Kidney epithelial cell (primary cell): ENCODE measurements around the gene BCKDHA. TPM values are rescaled to one million over a fixed set of nuclear protein-coding genes. Genes with fewer than 3 reads are reported as not detected.
"Not testable (repeated sequence)": the region's sequence is repeated elsewhere in the genome, so short reads cannot be mapped to it uniquely, and the experiment has no call there.

ENCODE experiments used
- DNase-seq: peaks from one replicate; pipeline ENCODE4 v3.0.0-alpha.2; 2010; ENCODE audit warnings: low read depth
- H3K27me3 ChIP-seq: 2 replicates; pipeline ENCODE4 v1.6.0; 2011; ENCODE audit warnings: low read length; ENCODE audit not compliant: control insufficient read depth, insufficient read depth
- H3K36me3 ChIP-seq: 2 replicates; pipeline ENCODE4 v1.5.1; 2011; ENCODE audit warnings: low read length; ENCODE audit not compliant: control insufficient read depth, insufficient read depth
- H3K4me3 ChIP-seq: 2 replicates; pipeline ENCODE4 v1.5.1; 2011; ENCODE audit warnings: low read depth, mild to moderate bottlenecking, control low read depth, low read length
- total RNA-seq: library from RNA; depleted of rRNA; stranded (reverse); fragments of >200 nt; gene quantifications from 2 replicates; pipeline ENCODE4 v1.2.3, GENCODE V29; 2015
- TF ChIP-seq, protein P1 (sequence below): IDR thresholded peaks from 2 replicates; pipeline ENCODE4 v1.5.1; 2011; ENCODE audit warnings: mild to moderate bottlenecking, moderate library complexity, low read length, control low read depth, inconsistent platforms; ENCODE audit not compliant: insufficient read depth, poor library complexity, severe bottlenecking

Gene BCKDHA
- total RNA-seq, 1 donor from 2014 or later: 49.5 TPM

DNA sequence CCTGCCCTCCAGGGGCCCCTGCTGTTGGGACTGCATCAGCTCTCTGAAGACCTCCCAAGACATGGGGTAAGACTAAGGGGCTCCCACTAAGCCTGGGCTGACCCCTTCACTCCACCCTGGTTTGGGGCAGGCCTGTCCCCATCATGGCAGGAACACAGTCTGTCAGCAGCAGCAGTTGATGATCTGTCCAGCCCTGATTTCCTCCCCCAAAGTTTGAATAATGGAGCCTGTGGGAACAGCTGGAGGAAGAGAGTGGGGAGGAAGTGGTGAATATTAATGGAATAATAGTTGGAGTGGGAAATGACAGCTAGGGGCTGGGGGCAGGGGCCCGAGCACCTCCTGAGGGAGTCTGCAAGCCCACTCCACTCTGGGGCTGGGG lies 30.9 kb downstream of the BCKDHA start:
- Histone ChIP-seq H3K4me3 (no peak overlapping the region), H3K27me3 (no peaks in the 10 kb centered on the region), H3K36me3 (peaks cover 1% of the 10 kb centered on the region)
- TF ChIP-seq, protein P1, sequence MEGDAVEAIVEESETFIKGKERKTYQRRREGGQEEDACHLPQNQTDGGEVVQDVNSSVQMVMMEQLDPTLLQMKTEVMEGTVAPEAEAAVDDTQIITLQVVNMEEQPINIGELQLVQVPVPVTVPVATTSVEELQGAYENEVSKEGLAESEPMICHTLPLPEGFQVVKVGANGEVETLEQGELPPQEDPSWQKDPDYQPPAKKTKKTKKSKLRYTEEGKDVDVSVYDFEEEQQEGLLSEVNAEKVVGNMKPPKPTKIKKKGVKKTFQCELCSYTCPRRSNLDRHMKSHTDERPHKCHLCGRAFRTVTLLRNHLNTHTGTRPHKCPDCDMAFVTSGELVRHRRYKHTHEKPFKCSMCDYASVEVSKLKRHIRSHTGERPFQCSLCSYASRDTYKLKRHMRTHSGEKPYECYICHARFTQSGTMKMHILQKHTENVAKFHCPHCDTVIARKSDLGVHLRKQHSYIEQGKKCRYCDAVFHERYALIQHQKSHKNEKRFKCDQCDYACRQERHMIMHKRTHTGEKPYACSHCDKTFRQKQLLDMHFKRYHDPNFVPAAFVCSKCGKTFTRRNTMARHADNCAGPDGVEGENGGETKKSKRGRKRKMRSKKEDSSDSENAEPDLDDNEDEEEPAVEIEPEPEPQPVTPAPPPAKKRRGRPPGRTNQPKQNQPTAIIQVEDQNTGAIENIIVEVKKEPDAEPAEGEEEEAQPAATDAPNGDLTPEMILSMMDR: no peak
- no peak for DNase-seq

DNA sequence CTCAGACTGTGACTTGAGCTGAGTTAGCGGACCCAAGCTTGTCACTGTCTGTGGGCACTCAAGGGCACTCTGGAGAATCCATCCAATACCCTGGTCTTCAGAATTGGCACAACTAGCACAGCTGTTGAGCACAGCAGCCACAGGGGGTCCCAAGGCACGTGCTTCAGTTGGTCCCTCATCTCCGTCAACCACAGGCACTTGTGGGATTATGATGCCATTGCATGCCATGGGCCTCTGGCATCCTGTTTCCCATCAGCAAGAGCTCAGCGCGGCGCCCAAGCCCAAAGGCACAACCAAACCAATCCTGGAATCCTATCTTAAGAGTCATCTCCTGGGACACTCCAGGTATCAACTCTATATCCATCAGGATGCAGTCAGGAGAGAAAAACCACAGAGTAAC lies 33.3 kb downstream of the BCKDHA start:
- DNase-seq: no peak
- TF ChIP-seq, protein P1: no peak
- Histone ChIP-seq H3K27me3 (no peaks in the 10 kb centered on the region), H3K4me3 (no peak overlapping the region), H3K36me3 (peaks cover 1% of the 10 kb centered on the region)

DNA sequence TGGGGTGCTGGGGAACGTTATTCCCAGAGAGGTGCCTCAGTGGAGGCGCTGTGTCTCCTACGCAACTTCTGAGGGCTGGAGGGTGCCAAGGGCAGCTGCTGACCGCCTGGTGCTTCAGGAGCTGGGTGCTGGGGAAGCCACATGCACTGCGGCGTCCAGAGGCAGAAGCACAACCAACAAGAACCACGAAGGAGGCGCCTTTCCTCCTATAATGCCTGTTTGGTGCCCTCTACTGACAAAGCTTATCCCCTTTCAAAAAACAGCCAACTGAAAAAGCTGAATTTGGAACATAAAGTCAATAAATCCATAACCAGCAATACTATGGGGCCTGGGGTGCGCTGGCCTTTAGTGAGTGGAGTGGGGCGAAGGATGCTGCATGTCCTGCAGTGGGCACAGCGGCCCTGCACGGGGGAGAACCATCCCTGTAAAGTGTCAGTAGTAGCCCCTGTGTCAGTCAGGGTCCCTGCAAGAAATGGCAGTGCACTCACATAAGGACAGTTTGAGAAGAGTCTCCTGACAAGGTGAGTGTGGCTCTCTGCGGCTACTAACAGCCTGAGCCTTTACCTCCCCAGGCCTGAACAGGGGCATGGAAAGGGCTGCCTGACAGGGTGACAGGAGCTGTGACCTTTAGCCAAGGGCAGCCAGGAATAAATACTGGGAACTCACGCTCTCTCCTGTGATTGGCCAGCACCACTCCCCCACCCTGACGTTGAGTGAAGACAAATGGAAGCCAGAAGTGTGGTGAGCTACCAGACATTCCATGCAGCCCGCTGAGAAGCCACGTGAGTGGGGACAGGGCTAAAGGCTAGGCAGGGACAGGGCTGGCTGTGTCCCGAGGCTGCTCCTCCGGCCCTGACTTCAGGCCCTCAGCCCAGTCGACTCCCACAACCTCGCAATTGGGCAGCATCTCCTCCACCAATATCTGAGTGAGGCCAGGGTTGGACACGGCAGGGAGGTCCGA lies 34.1 kb downstream of the BCKDHA start:
- DNase-seq: no peak
- H3K36me3 ChIP-seq: peaks cover 1% of the 10 kb centered on the region
- TF ChIP-seq, protein P1: peak; percentile 33
- no peaks in the 10 kb centered on the region for H3K27me3 ChIP-seq
- H3K4me3 ChIP-seq: no peak overlapping the region

DNA sequence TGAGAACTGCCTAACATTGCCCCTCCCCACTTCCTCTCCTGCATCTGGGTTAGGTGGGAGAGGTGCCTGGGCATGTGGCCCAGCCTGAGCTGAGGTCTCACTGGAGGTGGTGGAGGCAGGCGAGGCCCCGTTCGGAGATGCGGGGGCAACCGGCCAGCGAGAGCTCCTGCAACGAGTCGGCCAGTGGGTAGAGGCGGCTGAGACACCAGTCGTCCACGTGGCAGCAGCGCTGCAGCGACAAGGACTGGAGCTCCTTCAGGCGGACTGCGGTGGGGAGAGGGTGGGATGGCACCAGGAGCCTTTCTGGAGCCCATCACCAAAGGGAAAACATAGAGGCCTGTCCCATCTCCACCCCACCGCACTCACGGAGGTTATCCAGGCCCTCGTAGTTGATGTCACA lies 35.6 kb downstream of the BCKDHA start:
- no peak for DNase-seq
- H3K36me3 ChIP-seq: peaks cover 2% of the 10 kb centered on the region
- H3K27me3 ChIP-seq: no peaks in the 10 kb centered on the region
- no peak overlapping the region for H3K4me3 ChIP-seq
- TF ChIP-seq, protein P1: no peak

DNA sequence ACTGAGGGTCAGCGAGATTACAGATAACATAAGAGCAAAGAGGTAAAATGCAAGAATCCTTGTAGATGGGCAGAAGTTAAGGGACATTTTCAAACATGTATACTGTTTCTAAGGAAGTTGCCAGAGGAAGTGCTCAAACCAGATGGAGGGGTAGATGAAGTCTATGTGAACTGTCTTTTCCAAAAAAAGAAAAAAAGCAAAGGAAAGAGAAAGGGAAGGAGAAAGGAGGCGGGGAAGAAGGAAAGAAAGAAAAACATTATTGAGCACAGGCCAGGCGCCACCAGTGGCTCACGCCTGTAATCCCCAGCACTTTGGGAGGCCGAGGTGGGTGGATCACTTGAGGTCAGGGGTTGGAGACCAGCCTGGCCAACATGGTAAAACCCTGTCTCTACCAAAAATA lies 36.8 kb downstream of the BCKDHA start:
- H3K27me3 ChIP-seq: no peaks in the 10 kb centered on the region
- no peak for DNase-seq
- H3K4me3 ChIP-seq: no peak overlapping the region
- peaks cover 2% of the 10 kb centered on the region for H3K36me3 ChIP-seq
- TF ChIP-seq, protein P1: no peak

DNA sequence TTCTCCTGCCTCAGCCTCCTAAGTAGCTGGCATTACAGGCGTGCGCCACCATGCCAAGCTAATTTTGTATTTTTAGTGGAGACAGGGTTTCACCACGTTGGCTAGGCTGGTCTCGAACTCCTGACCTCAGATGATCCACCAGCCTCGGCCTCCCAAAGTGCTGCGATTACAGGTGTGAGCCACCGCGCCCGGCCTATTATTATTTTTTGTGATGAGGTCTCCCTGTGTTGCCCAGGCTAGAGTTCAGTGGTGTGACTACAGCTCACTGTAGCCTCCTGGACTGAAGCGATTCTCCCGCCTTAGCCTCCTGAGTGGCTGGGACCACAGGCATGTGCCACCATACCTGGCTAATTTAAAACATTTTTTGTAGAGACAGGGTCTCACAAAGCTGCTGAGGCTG lies 37.8 kb downstream of the BCKDHA start:
- not testable (repeated sequence) for DNase-seq, H3K27me3 ChIP-seq, H3K36me3 ChIP-seq, H3K4me3 ChIP-seq
